MM.1S (cell line): ENCODE measurements around the gene LZIC.

Source experiments
- DNase-seq: peaks from one replicate; pipeline ENCODE4 v3.0.0-alpha.2; 2015
- H2AFZ ChIP-seq: fragments of 300-600 bp; sonication (generic); 2 replicates; pipeline ENCODE4 v1.6.0; 2016; ENCODE audit warnings: antibody characterized with exemption, low read length
- H3F3A ChIP-seq: fragments of 300-600 bp; sonication (generic); 2 replicates; pipeline ENCODE4 v1.6.1; 2016; ENCODE audit warnings: mild to moderate bottlenecking, antibody characterized with exemption, low read length, moderate library complexity, mixed read lengths; ENCODE audit not compliant: insufficient read depth
- H3K27ac ChIP-seq: fragments of 300-600 bp; sonication (generic); 2 replicates; pipeline ENCODE4 v1.5.1; 2016; ENCODE audit warnings: mild to moderate bottlenecking, low read length
- H3K27me3 ChIP-seq: fragments of 300-600 bp; sonication (generic); replicated peaks from 2 replicates; pipeline ENCODE4 v1.6.0; 2016; ENCODE audit warnings: low read length; ENCODE audit not compliant: insufficient read depth
- H3K36me3 ChIP-seq: fragments of 300-600 bp; sonication (generic); replicated peaks from 2 replicates; pipeline ENCODE4 v1.6.1; 2016; ENCODE audit warnings: mild to moderate bottlenecking, low read length, mixed read lengths; ENCODE audit not compliant: insufficient read depth
- H3K4me1 ChIP-seq: fragments of 300-600 bp; sonication (generic); 2 replicates; pipeline ENCODE4 v1.6.1; 2016; ENCODE audit warnings: low read length, mixed read lengths
- H3K4me2 ChIP-seq: fragments of 300-600 bp; sonication (generic); 2 replicates; pipeline ENCODE4 v1.6.0; 2016; ENCODE audit warnings: low read depth, low read length
- H3K4me3 ChIP-seq: fragments of 300-600 bp; sonication (generic); 2 replicates; pipeline ENCODE4 v1.5.1; 2016; ENCODE audit warnings: low read length, mixed read lengths
- H3K79me2 ChIP-seq: fragments of 300-600 bp; sonication (generic); 2 replicates; pipeline ENCODE4 v1.6.1; 2016; ENCODE audit warnings: mixed run types, low read length, mixed read lengths
- H3K9ac ChIP-seq: fragments of 300-600 bp; sonication (generic); 2 replicates; pipeline ENCODE4 v1.6.1; 2016; ENCODE audit warnings: low read length, mixed read lengths
- H3K9me2 ChIP-seq: fragments of 300-600 bp; sonication (generic); replicated peaks from 2 replicates; pipeline ENCODE4 v1.6.1; 2016; ENCODE audit warnings: mild to moderate bottlenecking, low read length, mixed read lengths; ENCODE audit not compliant: insufficient read depth
- H3K9me3 ChIP-seq: fragments of 300-600 bp; sonication (generic); replicated peaks from 2 replicates; pipeline ENCODE4 v1.6.1; 2016; ENCODE audit warnings: mild to moderate bottlenecking, low read length, mixed read lengths; ENCODE audit not compliant: insufficient read depth
- H4K20me1 ChIP-seq: fragments of 300-600 bp; sonication (generic); 2 replicates; pipeline ENCODE4 v1.6.1; 2016; ENCODE audit warnings: mild to moderate bottlenecking, low read length, moderate library complexity, mixed read lengths; ENCODE audit not compliant: insufficient read depth
- EZH2 ChIP-seq: fragments of 300-600 bp; sonication (generic); optimal IDR thresholded peaks from 2 replicates; pipeline ENCODE3; 2017; ENCODE audit warnings: low read depth, mild to moderate bottlenecking, antibody characterized with exemption, low read length, mixed read lengths
- EZH2phosphoT487 ChIP-seq: fragments of 300-600 bp; sonication (generic); IDR thresholded peaks from 2 replicates; pipeline ENCODE4 v1.6.1; 2018; ENCODE audit warnings: antibody characterized with exemption, low read length
- TF ChIP-seq, protein P1 (sequence below): fragments of 300-600 bp; sonication (generic); IDR thresholded peaks from 2 replicates; pipeline ENCODE4 v1.5.1; 2016; ENCODE audit warnings: antibody characterized with exemption, low read length, mixed read lengths

The LZIC gene

DNA sequence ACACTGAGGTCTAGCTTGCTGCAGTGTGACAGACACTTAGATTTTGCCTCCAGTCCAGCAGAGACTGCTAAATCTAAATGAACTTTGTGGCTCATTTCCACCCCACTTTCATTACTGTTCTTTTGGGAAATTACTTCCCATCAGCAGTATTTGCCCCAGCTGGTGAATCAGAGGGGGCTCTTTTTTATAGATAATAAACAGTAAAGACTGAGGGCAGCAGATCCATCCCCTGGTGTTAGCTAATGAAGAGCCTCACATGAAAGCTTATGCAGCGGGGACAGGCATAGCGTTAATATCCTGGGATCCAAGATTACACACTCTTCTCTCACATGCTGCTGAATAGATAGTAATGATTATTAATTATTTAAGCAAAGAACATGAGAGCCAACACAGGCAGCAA is 26.7 kb downstream of the LZIC start:
- no peaks in the 10 kb centered on the region for H4K20me1 ChIP-seq
- H3K4me3 ChIP-seq = no peak overlapping the region
- TF ChIP-seq EZH2 = no peak
- no peaks in the 10 kb centered on the region for H3K27me3 ChIP-seq
- no peak for DNase-seq
- H3F3A ChIP-seq = no peaks in the 10 kb centered on the region
- H3K9ac ChIP-seq = no peak overlapping the region
- H2AFZ ChIP-seq = no peak overlapping the region
- no peaks in the 10 kb centered on the region for H3K9me3 ChIP-seq
- no peaks in the 10 kb centered on the region for H3K36me3 ChIP-seq
- no peak overlapping the region for H3K4me2 ChIP-seq
- no peak overlapping the region for H3K27ac ChIP-seq
- no peaks in the 10 kb centered on the region for H3K79me2 ChIP-seq
- H3K4me1 ChIP-seq = no peaks in the 10 kb centered on the region
- H3K9me2 ChIP-seq = no peaks in the 10 kb centered on the region

DNA sequence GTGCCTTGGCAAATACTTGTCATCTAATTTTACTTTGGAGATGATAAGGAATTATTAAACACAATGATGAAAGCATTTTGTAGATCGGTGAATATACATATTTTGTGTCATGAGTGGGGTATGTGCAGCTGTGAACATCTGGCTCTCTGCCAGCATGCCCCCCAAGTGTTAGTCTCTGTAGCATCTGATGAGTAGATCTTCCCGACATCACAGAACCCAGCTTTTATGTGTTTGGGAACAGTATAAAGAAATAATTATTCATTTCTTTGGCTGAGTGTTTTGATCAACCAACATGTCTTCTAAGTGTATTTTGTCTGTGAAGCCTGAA is 28.6 kb downstream of the LZIC start:
- no peak overlapping the region for H3K27ac ChIP-seq
- H3K36me3 ChIP-seq = no peaks in the 10 kb centered on the region
- H3K4me3 ChIP-seq = no peak overlapping the region
- no peak overlapping the region for H2AFZ ChIP-seq
- no peak for DNase-seq
- H3K9me2 ChIP-seq = no peaks in the 10 kb centered on the region
- peaks cover 9% of the 10 kb centered on the region for H3F3A ChIP-seq
- H4K20me1 ChIP-seq = no peaks in the 10 kb centered on the region
- TF ChIP-seq, protein P1, sequence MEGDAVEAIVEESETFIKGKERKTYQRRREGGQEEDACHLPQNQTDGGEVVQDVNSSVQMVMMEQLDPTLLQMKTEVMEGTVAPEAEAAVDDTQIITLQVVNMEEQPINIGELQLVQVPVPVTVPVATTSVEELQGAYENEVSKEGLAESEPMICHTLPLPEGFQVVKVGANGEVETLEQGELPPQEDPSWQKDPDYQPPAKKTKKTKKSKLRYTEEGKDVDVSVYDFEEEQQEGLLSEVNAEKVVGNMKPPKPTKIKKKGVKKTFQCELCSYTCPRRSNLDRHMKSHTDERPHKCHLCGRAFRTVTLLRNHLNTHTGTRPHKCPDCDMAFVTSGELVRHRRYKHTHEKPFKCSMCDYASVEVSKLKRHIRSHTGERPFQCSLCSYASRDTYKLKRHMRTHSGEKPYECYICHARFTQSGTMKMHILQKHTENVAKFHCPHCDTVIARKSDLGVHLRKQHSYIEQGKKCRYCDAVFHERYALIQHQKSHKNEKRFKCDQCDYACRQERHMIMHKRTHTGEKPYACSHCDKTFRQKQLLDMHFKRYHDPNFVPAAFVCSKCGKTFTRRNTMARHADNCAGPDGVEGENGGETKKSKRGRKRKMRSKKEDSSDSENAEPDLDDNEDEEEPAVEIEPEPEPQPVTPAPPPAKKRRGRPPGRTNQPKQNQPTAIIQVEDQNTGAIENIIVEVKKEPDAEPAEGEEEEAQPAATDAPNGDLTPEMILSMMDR = no peak
- no peak for TF ChIP-seq EZH2phosphoT487
- TF ChIP-seq EZH2 = no peak
- H3K27me3 ChIP-seq = no peaks in the 10 kb centered on the region
- no peak overlapping the region for H3K4me2 ChIP-seq
- no peak overlapping the region for H3K9ac ChIP-seq
- 0 out of 2 replicates have a peak, but pooled peaks cover 1% of the 10 kb centered on the region for H3K79me2 ChIP-seq
- H3K9me3 ChIP-seq = no peaks in the 10 kb centered on the region
- H3K4me1 ChIP-seq = no peaks in the 10 kb centered on the region

GRCh38 chr1:9912264-9912936 is 30.8 kb downstream of the LZIC start:
- no peak overlapping the region for H3K4me3 ChIP-seq
- no peaks in the 10 kb centered on the region for H3K9me3 ChIP-seq
- H3K27me3 ChIP-seq = no peaks in the 10 kb centered on the region
- H3K4me2 ChIP-seq = no peak overlapping the region
- H4K20me1 ChIP-seq = no peaks in the 10 kb centered on the region
- no peak for DNase-seq
- H3K4me1 ChIP-seq = peaks cover 7% of the 10 kb centered on the region
- peaks cover 9% of the 10 kb centered on the region for H3F3A ChIP-seq
- H3K79me2 ChIP-seq = peaks cover 11% of the 10 kb centered on the region; the same call in 1 of the 2 replicates
- H3K9me2 ChIP-seq = no peaks in the 10 kb centered on the region
- TF ChIP-seq, protein P1 = no peak
- H3K27ac ChIP-seq = no peak overlapping the region
- no peaks in the 10 kb centered on the region for H3K36me3 ChIP-seq
- no peak overlapping the region for H3K9ac ChIP-seq
- no peak overlapping the region for H2AFZ ChIP-seq

DNA sequence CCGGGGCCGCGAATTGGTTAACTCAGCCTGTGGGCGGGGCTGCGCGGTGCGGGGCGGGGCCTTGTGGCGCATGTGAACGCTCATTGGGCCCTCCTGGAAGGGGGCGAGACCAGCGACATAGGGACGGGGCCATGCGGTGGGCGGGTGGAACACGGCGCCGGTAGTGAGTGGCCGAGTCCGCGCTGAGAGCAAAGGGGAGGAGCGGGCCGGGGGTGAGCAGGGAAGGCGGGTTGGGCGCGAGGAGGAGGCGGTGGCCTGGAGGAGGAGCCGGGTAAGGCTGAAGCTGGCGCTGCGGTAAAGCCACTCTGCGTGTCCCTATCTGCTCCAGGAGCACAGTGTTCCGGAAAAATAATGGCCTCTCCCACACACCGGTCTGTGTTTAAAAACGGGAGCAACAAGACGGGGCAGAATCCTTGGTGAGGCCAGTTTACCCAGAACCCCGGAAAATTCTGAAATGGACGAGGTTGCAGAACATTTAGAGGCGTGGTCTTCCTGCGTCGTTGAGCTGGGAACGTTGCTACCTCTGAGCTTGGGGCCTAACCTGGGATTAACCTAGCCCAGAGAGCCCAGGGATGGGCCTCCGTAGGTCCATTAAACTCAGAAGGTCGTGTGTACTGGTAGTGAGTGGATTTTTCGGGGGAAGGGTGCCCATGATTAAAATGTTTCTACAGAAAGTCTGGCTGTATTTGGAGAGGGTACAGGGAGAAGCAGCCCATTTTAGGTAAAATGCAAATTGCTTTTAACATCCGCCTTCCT is 32.6 kb downstream of the LZIC start:
- Histone ChIP-seq H3K36me3 (no peaks in the 10 kb centered on the region), H3K9ac (peak overlapping the region; percentile 80), H3K9me3 (no peaks in the 10 kb centered on the region), H3K27me3 (no peaks in the 10 kb centered on the region), H2AFZ (peak overlapping the region; percentile 99), H4K20me1 (no peaks in the 10 kb centered on the region), H3K4me2 (peak overlapping the region; percentile 93), H3K79me2 (peaks cover 11% of the 10 kb centered on the region; the same call in 1 of the 2 replicates), H3K4me3 (peak overlapping the region; percentile 91), H3F3A (peaks cover 9% of the 10 kb centered on the region), H3K4me1 (peaks cover 7% of the 10 kb centered on the region), H3K27ac (peak overlapping the region; percentile 88), H3K9me2 (no peaks in the 10 kb centered on the region)
- peak; percentile 99 for DNase-seq
- no peak for TF ChIP-seq EZH2phosphoT487
- no peak for TF ChIP-seq EZH2
- TF ChIP-seq, protein P1 = no peak
